Fibroblast of lung (primary cell): ENCODE results near the gene B3GNT9. TPM values are rescaled to one million over a fixed set of nuclear protein-coding genes. Genes with fewer than 3 reads are reported as not detected.

Experiments
- DNase-seq, 2 donors: peaks; one replicate each; pipeline versions ENCODE4 v3.0.0 to v3.0.0-alpha.2; 2010; ENCODE audit warnings: low read depth in 2 of 2
- H2AFZ ChIP-seq: 2 replicates; pipeline ENCODE4 v1.5.1; 2012; ENCODE audit warnings: low read length, control low read depth, inconsistent platforms
- H3K27ac ChIP-seq: 2 replicates; pipeline ENCODE4 v1.5.1; 2011; ENCODE audit warnings: low read length, control low read depth; ENCODE audit not compliant: insufficient read depth
- H3K27me3 ChIP-seq: 2 replicates; pipeline ENCODE4 v1.5.1; 2011; ENCODE audit warnings: mild to moderate bottlenecking, low read length; ENCODE audit not compliant: control insufficient read depth, insufficient read depth
- H3K36me3 ChIP-seq: 2 replicates; pipeline ENCODE4 v1.5.1; 2011; ENCODE audit warnings: low read length; ENCODE audit not compliant: control insufficient read depth, insufficient read depth
- H3K4me1 ChIP-seq: 2 replicates; pipeline ENCODE4 v1.5.1; 2011; ENCODE audit warnings: low read length; ENCODE audit not compliant: control insufficient read depth, insufficient read depth; ENCODE audit errors: extremely low read depth
- H3K4me2 ChIP-seq: 2 replicates; pipeline ENCODE4 v1.5.1; 2011; ENCODE audit warnings: low read length, control low read depth; ENCODE audit not compliant: insufficient read depth; ENCODE audit errors: extremely low read depth
- H3K4me3 ChIP-seq, 4 experiments: fragments of 200-600 bp in 1 of 4; sonication (generic) in 1 of 4; replicated peaks in 1 of 4; 2 replicates each; pipeline ENCODE4 v1.5.1; 2011 to 2016; ENCODE audit warnings: low read length in 4 of 4, low read depth in 3 of 4, mild to moderate bottlenecking in 3 of 4, control low read depth in 2 of 4, inconsistent platforms in 1 of 4, mixed read lengths in 1 of 4; ENCODE audit not compliant: insufficient read depth in 1 of 4; ENCODE audit errors: control extremely low read depth in 1 of 4
- H3K79me2 ChIP-seq: 2 replicates; pipeline ENCODE4 v1.5.1; 2012; ENCODE audit warnings: mild to moderate bottlenecking, low read length, inconsistent platforms; ENCODE audit not compliant: control insufficient read depth, insufficient read depth
- H3K9ac ChIP-seq: 2 replicates; pipeline ENCODE4 v1.5.1; 2011; ENCODE audit warnings: mild to moderate bottlenecking, low read length, control low read depth; ENCODE audit not compliant: insufficient read depth
- H3K9me3 ChIP-seq: 2 replicates; pipeline ENCODE4 v1.5.1; 2012; ENCODE audit warnings: low read depth, low read length; ENCODE audit not compliant: control insufficient read depth, insufficient read depth
- H4K20me1 ChIP-seq: 2 replicates; pipeline ENCODE4 v1.5.1; 2011; ENCODE audit warnings: low read length; ENCODE audit not compliant: control insufficient read depth, insufficient read depth; ENCODE audit errors: extremely low read depth
- CTCF ChIP-seq, 2 donors: IDR thresholded peaks in 1 of 2; conservative IDR thresholded peaks in 1 of 2; 1 replicate in 1 of 2; 2 replicates in 1 of 2; pipeline ENCODE4 v1.5.1; 2011 to 2012; ENCODE audit warnings: low read length in 2 of 2, control low read depth in 1 of 2, inconsistent platforms in 1 of 2, low read depth in 1 of 2, mild to moderate bottlenecking in 1 of 2
- EZH2 ChIP-seq: IDR thresholded peaks from 2 replicates; pipeline ENCODE4 v1.5.1; 2012; ENCODE audit warnings: low read length, control low read depth, mild to moderate bottlenecking; ENCODE audit errors: missing control alignments
- polyA plus RNA-seq, 2 donors: library from polyadenylated mRNA; depleted of rRNA in 1 of 2; stranded (reverse) in 1 of 2; unstranded in 1 of 2; fragments of >200 nt; gene quantifications; 2 replicates each; pipeline ENCODE4 v1.2.1, GENCODE V29; 2011 to 2012; ENCODE audit warnings: missing spikeins in 1 of 2
- total RNA-seq: library from RNA; depleted of rRNA; stranded (reverse); fragments of >200 nt; gene quantifications from 2 replicates; pipeline ENCODE4 v1.2.1, GENCODE V29; 2014

Gene B3GNT9
- total and polyA plus RNA-seq, 2 donors (not counting 1 experiment from before 2014, with no cell fraction given) = 29.6 to 34.7 TPM

DNA sequence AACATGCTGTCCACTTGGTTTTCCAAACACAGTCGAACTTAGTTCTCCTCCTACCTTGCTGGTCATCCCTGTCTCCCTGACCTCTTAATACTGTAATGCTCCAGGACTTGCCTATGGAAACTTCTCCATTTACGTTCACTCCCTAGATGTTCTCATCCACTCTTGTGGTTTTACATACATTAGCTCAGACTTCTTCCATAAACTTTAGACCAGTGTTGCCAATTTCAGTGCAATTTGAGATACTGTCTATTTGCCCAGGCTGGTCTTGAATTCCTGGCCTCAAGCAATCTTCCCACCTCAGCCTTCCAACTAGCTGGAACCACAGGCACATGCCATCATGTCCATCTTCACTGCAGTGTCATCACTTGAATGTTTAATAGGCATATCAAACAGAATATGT lies 31.5 kb upstream of the B3GNT9 start:
- no peak for DNase-seq
- H3K9me3 ChIP-seq = no peaks in the 10 kb centered on the region
- H3K4me2 ChIP-seq = peak overlapping the region; percentile 82
- no peaks in the 10 kb centered on the region for H4K20me1 ChIP-seq
- peaks cover 9% of the 10 kb centered on the region for H3K79me2 ChIP-seq
- H3K27ac ChIP-seq = no peak overlapping the region
- H3K9ac ChIP-seq = no peak overlapping the region
- H3K4me3 ChIP-seq = peak overlapping the region; percentile 55 to 89 (median 65)
- H3K4me1 ChIP-seq = peaks cover 24% of the 10 kb centered on the region
- peaks cover 5% of the 10 kb centered on the region for H3K36me3 ChIP-seq
- no peak for TF ChIP-seq EZH2
- TF ChIP-seq CTCF (conservative IDR thresholded peaks at IDR 0.05 in 1 of 2, IDR thresholded peaks at IDR 0.05 in 1 of 2; ENCODE audit: low read depth in 1 of 2, low read length in 2 of 2) = no peak
- H2AFZ ChIP-seq = no peak overlapping the region
- no peaks in the 10 kb centered on the region for H3K27me3 ChIP-seq

GRCh38 chr16:67181346-67181745 lies 30.5 kb upstream of the B3GNT9 start:
- DNase-seq = peak; percentile 84 to 95
- Histone ChIP-seq H3K27ac (peak overlapping the region; percentile 36), H3K4me2 (peak overlapping the region; percentile 72)

DNA sequence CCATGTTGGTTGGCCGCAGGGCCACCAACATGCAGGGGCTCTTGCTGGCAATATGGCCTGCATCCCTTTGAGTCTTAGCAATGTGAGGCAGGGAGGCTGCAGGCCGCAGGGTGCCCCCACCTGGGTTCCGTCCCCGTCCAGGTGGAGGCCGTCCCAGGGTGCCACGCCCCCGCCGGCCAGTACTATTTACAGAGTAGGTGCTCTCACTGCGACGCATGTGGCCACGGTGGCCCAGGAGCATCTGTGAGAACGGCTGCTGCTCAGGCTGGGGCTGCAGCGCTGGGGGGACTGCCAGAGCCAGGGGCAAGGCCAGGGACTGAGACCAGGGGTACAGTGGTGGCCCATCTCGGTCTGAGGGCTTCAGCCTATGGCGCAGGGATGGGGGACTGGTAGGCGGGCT lies 29.4 kb upstream of the B3GNT9 start:
- H4K20me1 ChIP-seq = no peaks in the 10 kb centered on the region
- H3K4me2 ChIP-seq = no peak overlapping the region
- no peak overlapping the region for H2AFZ ChIP-seq
- no peak for TF ChIP-seq CTCF (conservative IDR thresholded peaks at IDR 0.05 in 1 of 2, IDR thresholded peaks at IDR 0.05 in 1 of 2; ENCODE audit: low read depth in 1 of 2, low read length in 2 of 2)
- TF ChIP-seq EZH2 = no peak
- peaks cover 9% of the 10 kb centered on the region for H3K79me2 ChIP-seq
- no peak for DNase-seq
- peaks cover 8% of the 10 kb centered on the region for H3K36me3 ChIP-seq
- no peaks in the 10 kb centered on the region for H3K9me3 ChIP-seq
- H3K4me3 ChIP-seq = no peak overlapping the region
- no peak overlapping the region for H3K9ac ChIP-seq
- H3K4me1 ChIP-seq = peaks cover 18% of the 10 kb centered on the region
- no peaks in the 10 kb centered on the region for H3K27me3 ChIP-seq
- H3K27ac ChIP-seq = no peak overlapping the region

More at GRCh38 chr16:67181346-67181745, 30.5 kb upstream of the B3GNT9 start:
- H3K4me3 ChIP-seq = peak overlapping the region in 2 of 4 experiments; percentile 42 to 46
- no peaks in the 10 kb centered on the region for H3K9me3 ChIP-seq
- no peaks in the 10 kb centered on the region for H3K27me3 ChIP-seq
- H3K36me3 ChIP-seq = peaks cover 6% of the 10 kb centered on the region
- peaks cover 20% of the 10 kb centered on the region for H3K4me1 ChIP-seq
- TF ChIP-seq CTCF (conservative IDR thresholded peaks at IDR 0.05 in 1 of 2, IDR thresholded peaks at IDR 0.05 in 1 of 2; ENCODE audit: low read depth in 1 of 2, low read length in 2 of 2) (no peak), EZH2 (no peak)
- H3K9ac ChIP-seq = no peak overlapping the region
- no peak overlapping the region for H2AFZ ChIP-seq
- H3K79me2 ChIP-seq = peaks cover 9% of the 10 kb centered on the region
- H4K20me1 ChIP-seq = no peaks in the 10 kb centered on the region
